Spleen (tissue), 7 donors: Measurements from ENCODE around the gene GALNT17.

Source experiments
- CTCF ChIP-seq, 11 experiments: fragments of 200-600 bp in 7 of 11; fragments of 450-650 bp in 4 of 11; sonication (generic) in 4 of 11; IDR thresholded peaks in 8 of 11; conservative IDR thresholded peaks in 3 of 11; 1 replicate in 7 of 11; 2 replicates in 4 of 11; pipeline versions ENCODE4 v1.4.0 to v1.8.0; 2016 to 2021; ENCODE audit warnings: antibody characterized with exemption in 11 of 11, inconsistent platforms in 4 of 11, mild to moderate bottlenecking in 1 of 11
- POLR2A ChIP-seq, 3 donors: fragments of 450-650 bp; IDR thresholded peaks; one replicate each; pipeline ENCODE4 v1.5.1; 2017; ENCODE audit warnings: antibody characterized with exemption in 3 of 3, mild to moderate bottlenecking in 1 of 3
- POLR2AphosphoS5 ChIP-seq, 3 donors: sonication (generic); formaldehyde crosslinking; IDR thresholded peaks; one replicate each; pipeline ENCODE4 v1.5.1; 2017; ENCODE audit warnings: antibody characterized with exemption in 3 of 3
- donor health status: DM: no; HTN: no; CAD: no; lungs with moderate emphysema.
- donor health status: DM: no; HTN: no; CAD: no.
- donor health status: DM: no; HTN: no; CAD: no.

- no peak for TF ChIP-seq POLR2A (IDR thresholded peaks at IDR 0.05)
- no peak for TF ChIP-seq CTCF (IDR thresholded peaks at IDR 0.05 in 8 of 11, conservative IDR thresholded peaks at IDR 0.05 in 3 of 11)
- TF ChIP-seq POLR2AphosphoS5 (IDR thresholded peaks at IDR 0.05): no peak
These were observed 258.0 kb downstream of the GALNT17 start for GRCh38 chr7:71389976-71390375.
